ENCODE measurements around the gene KHSRP.

GRCh38 chr19:6470173-6470572 is 45.6 kb upstream of the KHSRP start:
- TF ChIP-seq POLR2A (IDR thresholded peaks at IDR 0.05; ENCODE audit: low read length) (no peak), GATA1 (IDR thresholded peaks at IDR 0.05; ENCODE audit: low read depth, low read length) (no peak)

All from erythroblast (primary cell).